ENCODE data around the gene ZNF33A.
"Not testable (repeated sequence)": the region's sequence is repeated elsewhere in the genome, so short reads cannot be mapped to it uniquely, and the experiment has no call there.

ZNF33A gene

DNA sequence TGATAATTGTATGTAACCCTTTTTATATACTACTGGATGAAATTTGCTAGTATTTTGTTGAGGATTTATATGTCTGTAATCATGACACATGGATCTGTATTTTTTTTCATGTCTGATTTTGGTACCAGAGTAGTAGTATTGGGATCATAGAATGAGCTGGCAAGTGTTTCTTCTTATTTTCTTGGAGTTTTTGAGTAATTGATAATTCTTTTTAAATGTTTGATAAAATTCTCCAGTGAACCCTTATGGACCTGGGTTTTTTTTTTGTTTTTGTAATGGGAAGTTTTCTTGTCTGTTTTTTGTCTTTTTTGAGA is 28.4 kb downstream of the ZNF33A start:
- intact Hi-C loops (cut with DNase I), result no loop called here
- DNase-seq, result no peak

DNA sequence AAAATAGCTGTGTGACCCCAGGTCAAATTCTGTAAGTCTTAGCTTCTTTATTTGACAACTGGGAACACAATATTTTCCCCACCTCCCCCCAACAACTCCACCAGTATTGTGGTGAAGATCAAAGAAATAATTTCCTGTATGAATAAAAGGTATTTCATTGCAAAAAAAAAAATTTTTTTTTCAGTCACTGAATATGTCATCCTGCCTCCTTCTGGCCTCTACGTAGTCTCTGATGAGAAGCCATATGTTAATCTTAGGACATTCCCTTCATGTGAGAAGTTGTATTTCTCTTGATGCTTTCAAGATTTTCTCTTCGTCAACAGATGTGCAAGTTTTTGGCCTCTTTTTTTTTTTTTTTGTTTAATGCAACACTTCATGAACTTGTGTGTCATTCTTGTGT is 33.0 kb downstream of the ZNF33A start:
- no peak for DNase-seq
- intact Hi-C loops (cut with DNase I), result no loop called here

DNA sequence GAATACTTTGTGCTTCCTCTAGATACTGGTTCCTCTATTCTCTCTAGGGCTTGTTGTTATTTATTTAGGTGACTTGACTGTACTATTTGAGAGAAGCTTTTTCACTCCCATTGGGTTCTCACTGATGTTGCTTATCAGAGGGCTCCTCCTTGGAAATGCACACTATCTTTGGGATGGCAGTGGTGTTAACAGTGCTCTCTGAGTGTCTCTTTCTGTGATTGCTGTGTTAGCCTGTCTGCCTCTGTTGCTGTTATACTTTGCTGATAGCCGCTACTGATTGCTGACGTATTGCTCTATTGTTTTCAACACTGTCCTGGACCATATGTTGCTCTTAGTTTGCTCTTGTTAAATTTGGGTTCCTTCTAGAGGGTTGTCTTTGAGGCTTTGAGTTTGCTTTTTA is 34.7 kb downstream of the ZNF33A start:
- no peak for DNase-seq
- intact Hi-C loops (cut with DNase I), result no loop called here

DNA sequence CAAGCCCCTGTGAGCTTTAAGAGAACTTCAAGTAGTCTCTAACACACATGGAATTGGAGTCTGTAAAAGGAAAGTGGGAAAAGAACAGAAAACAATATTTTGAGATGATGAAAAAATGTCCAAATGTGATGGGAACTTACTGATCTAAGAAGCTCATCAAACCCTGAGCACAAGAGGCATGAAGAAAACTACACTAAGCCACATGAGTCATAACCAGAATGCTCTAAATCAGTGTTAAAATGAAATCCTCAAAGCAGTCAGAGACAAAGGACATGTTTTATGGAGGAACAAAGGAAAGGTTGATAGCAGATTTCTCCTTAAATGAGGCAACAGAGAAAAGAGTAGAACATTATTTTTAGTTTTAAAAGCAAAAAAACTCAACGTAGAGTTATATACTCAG is 37.2 kb downstream of the ZNF33A start:
- DNase-seq, result no peak
- intact Hi-C loops (cut with DNase I), result no loop called here

- intact Hi-C loops (cut with DNase I), result no loop called here
- DNase-seq, result no peak
These were observed 39.7 kb downstream of the ZNF33A start for GRCh38 chr10:38050212-38050611.

- intact Hi-C loops (cut with DNase I), result no loop called here
- no peak for DNase-seq
These were observed 43.9 kb downstream of the ZNF33A start for GRCh38 chr10:38054361-38054797.

GRCh38 chr10:38055274-38055894 is 44.9 kb downstream of the ZNF33A start:
- intact Hi-C loops (cut with DNase I); DNase-seq: not testable (repeated sequence)

- intact Hi-C loops (cut with DNase I); DNase-seq: not testable (repeated sequence)
These were observed 59.2 kb downstream of the ZNF33A start for GRCh38 chr10:38069663-38070062.

- intact Hi-C loops (cut with DNase I), result no loop called here
- DNase-seq, result peak in 4 of 10 donors; percentile 18 to 86 (median 76)
These were observed 60.0 kb downstream of the ZNF33A start for GRCh38 chr10:38070501-38070900.

- DNase-seq, result no peak
These were observed 62.1 kb downstream of the ZNF33A start for GRCh38 chr10:38072552-38072951.

GRCh38 chr10:38076687-38077086 is 66.2 kb downstream of the ZNF33A start:
- intact Hi-C loops (cut with DNase I), result no loop called here
- DNase-seq, result no peak

More at GRCh38 chr10:38072552-38072951, 62.1 kb downstream of the ZNF33A start:
- intact Hi-C loops (cut with DNase I), result no loop called here

DNA sequence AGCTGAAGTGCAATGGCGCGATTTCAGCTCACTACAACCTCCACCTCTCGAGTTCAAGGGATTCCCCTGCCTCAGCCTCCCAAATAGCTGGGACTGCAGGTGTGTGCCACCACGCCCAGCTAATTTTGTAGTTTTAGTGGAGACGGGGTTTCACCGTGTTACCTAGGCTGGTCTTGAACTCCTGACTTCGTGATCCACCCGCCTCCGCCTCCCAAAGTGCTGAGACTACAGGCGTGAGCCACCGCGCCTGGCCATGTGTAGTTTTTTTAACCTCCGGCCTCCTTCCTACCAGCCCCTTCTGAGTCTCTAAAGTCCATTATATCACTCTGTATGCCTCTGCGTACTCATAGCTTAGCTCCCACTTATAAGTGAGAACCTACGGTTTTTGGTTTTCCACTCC is 82.8 kb downstream of the ZNF33A start:
- DNase-seq; intact Hi-C loops (cut with DNase I): not testable (repeated sequence)

GRCh38 chr10:38093816-38094157 is 83.3 kb downstream of the ZNF33A start:
- DNase-seq, result peak in 1 of 10 donors; percentile 84
- intact Hi-C loops (cut with DNase I), result loop anchor here (1.0 to 2.0 kb wide), 3 partner anchors 83 to 237 kb away; partner anchors contain the start of genes ZNF248, ZNF25 and ZNF33A

- peak; percentile 89 to 99 (median 96) for DNase-seq
- intact Hi-C loops (cut with DNase I), result loop anchor here (1.0 to 2.0 kb wide), 3 partner anchors 84 to 238 kb away; partner anchors contain the start of genes ZNF248, ZNF25 and ZNF33A
These were observed 83.9 kb downstream of the ZNF33A start, which contains the start of gene ZNF37A for GRCh38 chr10:38094158-38094926. TSS of gene ZNF37A (plus strand) at chr10:38094337. CDS start at chr10:38096618, 2,281 bp downstream.

DNA sequence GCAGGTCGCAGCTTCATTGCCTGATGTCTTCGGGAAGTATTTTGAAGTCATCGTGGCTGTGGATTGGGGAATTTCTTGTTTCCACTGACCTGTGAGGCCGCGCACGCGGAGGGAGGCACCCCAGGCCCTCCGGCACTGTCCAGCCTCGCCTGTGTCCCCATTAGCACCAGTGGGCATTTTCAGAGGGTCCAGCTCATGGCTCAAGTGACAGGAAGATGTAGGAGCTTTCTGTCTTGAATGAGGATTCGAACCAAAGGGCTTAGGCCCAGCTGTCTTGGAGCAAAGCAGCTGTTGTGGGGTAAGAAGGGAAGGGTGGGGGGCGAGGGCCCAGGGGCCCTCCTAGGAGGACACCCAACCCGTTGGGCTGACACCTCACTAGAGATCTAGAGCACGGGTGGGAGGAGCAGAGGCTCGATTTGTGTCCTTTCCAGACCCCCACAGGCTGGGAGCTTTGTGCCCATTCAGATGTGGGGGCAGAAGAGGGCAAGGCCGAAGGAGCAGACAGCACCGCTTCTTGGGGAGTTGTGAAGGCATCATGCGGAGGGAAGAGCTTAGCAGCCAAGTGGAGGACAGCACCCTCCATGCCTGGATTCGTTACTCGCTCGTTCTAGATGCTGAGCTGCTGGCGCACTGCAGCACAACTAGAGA is 84.6 kb downstream of the ZNF33A start:
- DNase-seq, result peak in 1 of 10 donors; percentile 48
- intact Hi-C loops (cut with DNase I), result loop anchor here (1.0 to 2.0 kb wide), 3 partner anchors 85 to 238 kb away; partner anchors contain the start of genes ZNF248, ZNF25 and ZNF33A

GRCh38 chr10:38102880-38103279 is 92.4 kb downstream of the ZNF33A start:
- intact Hi-C loops (cut with DNase I), result no loop called here
- no peak for DNase-seq

GRCh38 chr10:38103756-38104155 is 93.3 kb downstream of the ZNF33A start:
- no peak for DNase-seq
- intact Hi-C loops (cut with DNase I), result no loop called here

GRCh38 chr10:38112159-38112558 is 101.7 kb downstream of the ZNF33A start:
- intact Hi-C loops (cut with DNase I), result no loop called here
- DNase-seq, result no peak
